Measurements from ENCODE around the gene SDF2L1.

- no peak for TF ChIP-seq CTCF (conservative IDR thresholded peaks at IDR 0.05)
- no peak for TF ChIP-seq ZFX (IDR thresholded peaks at IDR 0.05)
Observed at GRCh38 chr22:21643533-21644357, 1.6 kb downstream of the SDF2L1 start.
